ENCODE results near the gene NFIX.
"Not testable (repeated sequence)": the region's sequence is repeated elsewhere in the genome, so short reads cannot be mapped to it uniquely, and the experiment has no call there.

NFIX gene

DNA sequence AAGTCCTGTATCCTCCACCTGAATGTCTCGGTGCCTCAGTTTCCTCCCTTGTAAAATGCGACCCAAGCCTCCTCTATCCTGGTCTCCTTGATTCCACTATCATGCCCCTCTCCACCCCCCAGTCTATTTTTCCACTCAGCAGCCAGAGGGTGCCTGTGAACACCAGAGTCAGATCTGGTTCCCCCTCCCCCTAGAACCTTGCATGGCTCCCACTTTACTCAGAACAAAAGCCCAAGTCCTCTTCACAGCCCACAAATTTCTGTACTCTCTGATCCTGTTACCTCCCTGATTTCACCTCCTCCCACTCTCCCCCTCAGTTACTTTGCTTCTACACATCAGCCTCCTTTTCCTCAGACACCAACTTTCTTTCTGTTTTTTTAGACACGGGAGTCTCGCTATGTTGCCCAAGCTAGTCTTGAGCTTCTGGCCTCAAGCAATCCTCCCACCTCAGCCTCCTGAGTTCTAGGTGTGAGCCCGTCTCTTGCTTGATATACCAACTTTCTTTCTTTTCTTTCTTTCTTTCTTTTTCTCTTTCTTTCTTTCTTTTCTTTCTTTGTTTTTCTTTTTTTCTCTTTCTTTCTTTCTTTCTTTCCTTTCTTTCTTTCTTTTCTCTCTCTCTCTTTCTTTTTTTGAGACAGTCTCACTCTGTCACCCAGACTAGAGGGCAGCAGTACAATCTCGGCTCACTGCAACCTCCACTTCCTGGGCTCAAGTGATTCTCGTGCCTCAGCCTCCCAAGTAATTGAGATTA lies 25.0 kb upstream of the NFIX start:
- Histone ChIP-seq H3K27me3 (ENCODE audit: insufficient read depth, low read depth) (no peaks in the 10 kb centered on the region), H3K27ac (no peak overlapping the region), H3K79me2 (ENCODE audit: insufficient read depth, low read depth) (no peaks in the 10 kb centered on the region), H3K4me3 (IDR thresholded peaks at IDR 0.05; ENCODE audit: insufficient read depth, low read depth, low read length) (no peak overlapping the region), H3K4me2 (no peak overlapping the region), H3K36me3 (ENCODE audit: insufficient read depth) (no peaks in the 10 kb centered on the region), H2AFZ (ENCODE audit: low read depth) (no peak overlapping the region), H4K20me1 (ENCODE audit: insufficient read depth) (no peaks in the 10 kb centered on the region), H3K4me1 (ENCODE audit: low read depth, poor library complexity, severe bottlenecking) (peaks cover 18% of the 10 kb centered on the region), H3K9ac (no peak overlapping the region)
- TF ChIP-seq, protein P1, sequence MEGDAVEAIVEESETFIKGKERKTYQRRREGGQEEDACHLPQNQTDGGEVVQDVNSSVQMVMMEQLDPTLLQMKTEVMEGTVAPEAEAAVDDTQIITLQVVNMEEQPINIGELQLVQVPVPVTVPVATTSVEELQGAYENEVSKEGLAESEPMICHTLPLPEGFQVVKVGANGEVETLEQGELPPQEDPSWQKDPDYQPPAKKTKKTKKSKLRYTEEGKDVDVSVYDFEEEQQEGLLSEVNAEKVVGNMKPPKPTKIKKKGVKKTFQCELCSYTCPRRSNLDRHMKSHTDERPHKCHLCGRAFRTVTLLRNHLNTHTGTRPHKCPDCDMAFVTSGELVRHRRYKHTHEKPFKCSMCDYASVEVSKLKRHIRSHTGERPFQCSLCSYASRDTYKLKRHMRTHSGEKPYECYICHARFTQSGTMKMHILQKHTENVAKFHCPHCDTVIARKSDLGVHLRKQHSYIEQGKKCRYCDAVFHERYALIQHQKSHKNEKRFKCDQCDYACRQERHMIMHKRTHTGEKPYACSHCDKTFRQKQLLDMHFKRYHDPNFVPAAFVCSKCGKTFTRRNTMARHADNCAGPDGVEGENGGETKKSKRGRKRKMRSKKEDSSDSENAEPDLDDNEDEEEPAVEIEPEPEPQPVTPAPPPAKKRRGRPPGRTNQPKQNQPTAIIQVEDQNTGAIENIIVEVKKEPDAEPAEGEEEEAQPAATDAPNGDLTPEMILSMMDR (conservative IDR thresholded peaks at IDR 0.05; ENCODE audit: low read depth, low read length) = no peak

DNA sequence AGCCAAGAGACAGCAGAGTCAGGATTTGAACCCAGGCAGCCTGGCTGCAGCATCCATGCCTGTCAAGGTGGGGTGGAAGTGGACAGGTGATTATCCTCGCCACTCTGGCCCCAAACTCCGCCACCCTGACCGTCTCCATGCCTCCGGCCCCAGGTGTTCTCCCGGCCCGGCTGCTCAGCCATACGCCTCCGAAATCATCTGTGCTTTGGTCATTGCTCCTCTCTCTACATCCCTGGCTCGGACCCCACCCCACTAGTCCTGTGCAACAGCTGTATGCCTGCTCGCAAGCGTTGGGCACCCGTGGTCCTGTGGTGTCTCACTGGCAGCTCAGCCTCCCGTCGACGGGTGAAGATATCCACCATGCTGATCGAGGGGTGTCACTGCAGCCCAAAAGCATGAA lies 22.0 kb upstream of the NFIX start:
- no peaks in the 10 kb centered on the region for H3K79me2 ChIP-seq (ENCODE audit: insufficient read depth, low read depth)
- H3K36me3 ChIP-seq (ENCODE audit: insufficient read depth) = no peaks in the 10 kb centered on the region
- H4K20me1 ChIP-seq (ENCODE audit: insufficient read depth) = no peaks in the 10 kb centered on the region
- H3K27ac ChIP-seq = no peak overlapping the region
- no peak overlapping the region for H2AFZ ChIP-seq (ENCODE audit: low read depth)
- no peak overlapping the region for H3K4me2 ChIP-seq
- no peak overlapping the region for H3K9ac ChIP-seq
- no peaks in the 10 kb centered on the region for H3K27me3 ChIP-seq (ENCODE audit: insufficient read depth, low read depth)
- no peak overlapping the region for H3K4me3 ChIP-seq (IDR thresholded peaks at IDR 0.05; ENCODE audit: insufficient read depth, low read depth, low read length)
- TF ChIP-seq, protein P1 (conservative IDR thresholded peaks at IDR 0.05; ENCODE audit: low read depth, low read length) = no peak
- peaks cover 14% of the 10 kb centered on the region for H3K4me1 ChIP-seq (ENCODE audit: low read depth, poor library complexity, severe bottlenecking)

GRCh38 chr19:12974301-12975220 lies 20.7 kb upstream of the NFIX start:
- Histone ChIP-seq H3K27me3 (ENCODE audit: insufficient read depth, low read depth) (peaks cover 4% of the 10 kb centered on the region; the same call in 1 of the 2 replicates), H3K4me1 (ENCODE audit: low read depth, poor library complexity, severe bottlenecking) (peaks cover 14% of the 10 kb centered on the region), H3K4me2 (peak overlapping the region; percentile 48), H2AFZ (ENCODE audit: low read depth) (peak overlapping the region; percentile 38; the same call in 1 of the 2 replicates), H3K4me3 (IDR thresholded peaks at IDR 0.05; ENCODE audit: insufficient read depth, low read depth, low read length) (no peak overlapping the region), H3K9ac (peak overlapping the region; percentile 22; the same call in 1 of the 2 replicates), H4K20me1 (ENCODE audit: insufficient read depth) (no peaks in the 10 kb centered on the region), H3K36me3 (ENCODE audit: insufficient read depth) (no peaks in the 10 kb centered on the region), H3K27ac (peak overlapping the region; percentile 13; the same call in 1 of the 2 replicates), H3K79me2 (ENCODE audit: insufficient read depth, low read depth) (no peaks in the 10 kb centered on the region)
- TF ChIP-seq, protein P1 (conservative IDR thresholded peaks at IDR 0.05; ENCODE audit: low read depth, low read length) = no peak

- Histone ChIP-seq H3K27me3 (ENCODE audit: insufficient read depth, low read depth) (peaks cover 11% of the 10 kb centered on the region; the same call in 1 of the 2 replicates), H3K27ac (no peak overlapping the region), H3K4me1 (ENCODE audit: low read depth, poor library complexity, severe bottlenecking) (peaks cover 14% of the 10 kb centered on the region), H4K20me1 (ENCODE audit: insufficient read depth) (no peaks in the 10 kb centered on the region), H3K79me2 (ENCODE audit: insufficient read depth, low read depth) (no peaks in the 10 kb centered on the region), H3K4me2 (no peak overlapping the region), H2AFZ (ENCODE audit: low read depth) (no peak overlapping the region), H3K36me3 (ENCODE audit: insufficient read depth) (no peaks in the 10 kb centered on the region), H3K9ac (no peak overlapping the region), H3K4me3 (IDR thresholded peaks at IDR 0.05; ENCODE audit: insufficient read depth, low read depth, low read length) (no peak overlapping the region)
- TF ChIP-seq, protein P1 (conservative IDR thresholded peaks at IDR 0.05; ENCODE audit: low read depth, low read length) = no peak
Observed at GRCh38 chr19:12975221-12975741, 20.0 kb upstream of the NFIX start.

DNA sequence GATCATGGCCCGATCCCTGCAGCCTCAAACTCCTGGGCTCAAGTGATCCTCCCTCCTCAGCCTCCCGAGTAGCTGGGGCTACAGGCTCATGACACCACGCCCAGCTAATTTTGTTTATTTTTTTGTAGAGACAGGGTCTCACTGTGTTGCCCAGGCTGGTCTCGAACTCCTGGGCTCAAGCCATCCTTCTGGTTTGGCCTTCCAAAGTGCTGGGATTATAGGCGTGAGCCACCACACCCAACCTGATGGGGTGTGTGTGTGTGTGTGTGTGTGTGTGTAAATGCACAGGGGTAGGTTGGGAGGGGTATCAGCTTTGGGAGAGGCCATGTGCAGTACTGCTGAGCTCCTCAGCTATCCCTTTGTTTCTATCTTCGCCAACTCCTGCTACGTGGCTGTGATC lies 19.2 kb upstream of the NFIX start:
- H3K9ac ChIP-seq; H3K36me3 ChIP-seq (ENCODE audit: insufficient read depth); H3K4me3 ChIP-seq (IDR thresholded peaks at IDR 0.05; ENCODE audit: insufficient read depth, low read depth, low read length); H2AFZ ChIP-seq (ENCODE audit: low read depth); H4K20me1 ChIP-seq (ENCODE audit: insufficient read depth); H3K79me2 ChIP-seq (ENCODE audit: insufficient read depth, low read depth); H3K4me2 ChIP-seq; H3K27ac ChIP-seq: not testable (repeated sequence)
- Histone ChIP-seq H3K27me3 (ENCODE audit: insufficient read depth, low read depth) (peaks cover 20% of the 10 kb centered on the region), H3K4me1 (ENCODE audit: low read depth, poor library complexity, severe bottlenecking) (peaks cover 14% of the 10 kb centered on the region)
